ENCODE measurements around the gene PHETA2. TPM values are rescaled to one million over a fixed set of nuclear protein-coding genes. Genes with fewer than 3 reads are reported as not detected.
"Not testable (repeated sequence)": the region's sequence is repeated elsewhere in the genome, so short reads cannot be mapped to it uniquely, and the experiment has no call there.

The PHETA2 gene
- polyA plus RNA-seq, 1 donor, result 17.9 TPM

DNA sequence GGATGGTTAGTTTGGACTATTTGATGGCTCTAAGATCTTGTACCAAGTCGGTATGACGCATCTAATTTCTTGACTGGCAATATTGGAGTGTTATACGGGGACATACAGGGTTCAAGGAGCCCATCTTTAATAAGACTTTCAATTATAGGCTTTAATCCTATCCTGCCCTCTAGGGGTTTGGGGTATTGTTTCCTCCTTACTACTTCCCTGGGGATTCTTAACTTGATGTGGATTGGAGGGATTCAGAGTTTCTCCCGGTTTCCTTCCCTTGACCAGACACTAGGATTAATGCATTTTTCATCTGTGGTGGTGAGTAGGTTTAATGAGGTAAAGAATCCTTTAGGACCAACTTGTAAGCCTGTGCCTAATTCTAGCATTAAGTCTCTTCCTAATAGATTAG is 37.8 kb downstream of the PHETA2 start:
- DNase-seq, result no peak

DNA sequence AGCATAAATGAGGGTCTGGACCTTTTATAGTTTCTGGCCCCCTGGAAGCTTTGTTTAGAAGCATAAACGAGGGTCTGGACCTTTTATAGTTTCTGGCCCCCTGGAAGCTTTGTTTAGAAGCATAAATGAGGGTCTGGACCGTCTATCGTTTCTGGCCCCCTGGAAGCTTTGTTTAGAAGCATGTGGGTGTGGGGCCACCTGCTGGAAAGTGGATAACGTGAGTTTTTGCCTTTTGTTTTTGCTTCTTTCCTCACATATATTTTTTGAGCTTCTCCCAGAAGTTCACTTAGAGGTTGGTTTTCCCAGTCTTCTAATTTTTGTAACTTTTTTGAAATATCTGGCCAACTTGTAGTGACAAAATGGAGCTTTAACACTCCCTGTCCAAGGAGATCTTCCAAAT is 38.7 kb downstream of the PHETA2 start:
- DNase-seq, result not testable (repeated sequence)

DNA sequence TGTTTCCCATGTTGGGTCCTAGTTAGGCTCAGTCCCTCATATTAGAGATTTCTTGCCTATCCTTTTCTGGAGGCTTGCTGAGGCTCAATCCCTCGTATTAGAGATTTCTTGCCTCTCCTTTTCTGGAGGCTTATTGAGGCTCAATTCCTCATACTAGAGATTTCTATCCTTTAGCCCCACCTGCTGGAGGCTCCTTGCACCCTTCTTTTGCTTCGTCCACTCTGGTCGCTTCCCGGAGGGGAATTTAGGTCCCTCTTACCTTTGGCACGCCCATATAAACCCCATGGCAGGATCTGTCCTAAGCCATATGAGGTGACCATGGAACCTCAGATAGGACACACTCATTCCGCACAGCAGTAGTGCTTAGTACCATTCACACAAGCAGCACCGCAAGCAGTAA is 40.7 kb downstream of the PHETA2 start:
- DNase-seq, result no peak

DNA sequence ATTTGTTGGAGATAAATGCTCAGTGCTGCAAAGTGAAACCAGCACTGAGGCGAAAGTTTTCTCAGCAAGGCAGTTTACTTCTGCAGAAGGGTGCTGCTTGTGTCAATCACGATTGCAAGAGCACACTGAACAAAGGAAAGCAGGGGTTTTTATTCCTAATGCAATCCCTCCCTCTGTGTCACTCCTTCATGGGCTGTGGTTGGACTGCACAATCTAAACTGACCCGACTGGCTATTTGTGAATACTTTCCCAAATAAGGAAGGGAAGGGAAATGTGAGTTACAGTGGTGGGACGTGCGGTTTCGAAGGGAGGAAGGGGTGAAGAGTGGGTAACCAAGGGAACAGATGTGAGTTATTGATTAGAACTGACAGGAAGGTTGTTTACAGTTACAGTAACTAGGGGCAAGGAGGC is 41.4 kb downstream of the PHETA2 start:
- not testable (repeated sequence) for DNase-seq

DNA sequence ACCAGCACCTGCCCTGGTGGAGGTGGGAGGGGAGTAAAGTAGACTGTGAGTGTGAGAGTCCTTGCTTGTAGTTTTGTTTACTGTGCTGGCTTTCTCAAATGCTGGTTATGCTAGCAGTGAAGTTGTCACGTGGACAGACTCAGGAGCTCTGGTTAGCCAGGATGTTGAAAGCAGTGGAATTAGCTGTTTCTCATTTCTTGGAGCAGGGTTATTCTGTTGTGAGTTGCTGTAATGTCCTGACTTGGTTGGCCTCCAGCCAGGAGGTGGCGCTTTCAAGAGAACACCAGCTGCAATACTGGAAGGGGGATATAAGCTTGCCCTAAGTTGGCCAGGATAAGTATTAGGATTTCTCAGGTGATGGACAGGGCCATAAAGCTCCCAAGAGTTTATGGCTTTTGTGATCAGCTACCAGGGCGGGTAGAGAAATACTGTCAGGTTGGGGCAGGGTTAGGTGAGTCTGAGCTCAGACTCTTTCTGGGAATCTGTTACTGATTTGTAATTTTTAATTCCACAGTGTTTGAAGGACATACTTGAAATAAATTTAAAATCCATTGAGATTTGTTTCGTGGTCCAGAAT is 42.9 kb downstream of the PHETA2 start:
- DNase-seq, result no peak

DNA sequence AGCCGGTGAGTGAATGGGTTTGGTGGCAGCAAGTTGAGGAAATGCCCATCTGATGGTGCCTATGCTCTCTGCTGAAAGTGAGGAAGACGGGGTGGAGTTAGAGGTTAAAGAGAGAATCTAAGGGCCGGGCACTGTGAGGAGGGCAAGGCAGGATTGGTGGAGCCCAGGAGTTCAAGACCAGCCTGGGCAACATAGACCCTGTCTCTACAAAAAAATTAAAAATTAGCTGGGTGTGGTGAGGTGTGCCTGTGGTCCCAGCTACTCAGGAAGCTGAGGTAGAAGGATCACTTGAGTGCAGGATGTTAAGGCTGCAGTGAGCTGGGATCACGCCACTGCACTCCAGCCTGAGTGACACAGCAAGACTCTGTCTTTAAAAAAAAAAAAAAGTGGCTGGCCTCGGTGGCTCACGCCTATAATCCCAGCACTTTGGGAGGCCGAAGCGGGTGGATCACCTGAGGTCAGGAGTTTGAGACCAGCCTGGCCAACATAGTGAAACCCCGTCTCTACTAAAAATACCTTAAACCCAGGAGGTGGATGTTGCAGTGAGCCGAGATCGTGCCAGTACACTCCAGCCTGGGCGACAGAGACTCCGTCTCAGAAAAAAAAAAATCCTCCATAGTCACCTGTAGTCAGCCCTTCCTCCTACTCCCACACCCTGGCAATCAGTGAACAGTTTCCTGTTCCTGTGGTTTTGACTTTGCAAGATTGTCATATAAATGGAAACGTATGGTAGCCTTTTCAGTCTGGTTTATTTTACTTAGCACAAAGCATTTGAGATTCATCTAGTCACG is 46.4 kb downstream of the PHETA2 start:
- DNase-seq, result not testable (repeated sequence)

DNA sequence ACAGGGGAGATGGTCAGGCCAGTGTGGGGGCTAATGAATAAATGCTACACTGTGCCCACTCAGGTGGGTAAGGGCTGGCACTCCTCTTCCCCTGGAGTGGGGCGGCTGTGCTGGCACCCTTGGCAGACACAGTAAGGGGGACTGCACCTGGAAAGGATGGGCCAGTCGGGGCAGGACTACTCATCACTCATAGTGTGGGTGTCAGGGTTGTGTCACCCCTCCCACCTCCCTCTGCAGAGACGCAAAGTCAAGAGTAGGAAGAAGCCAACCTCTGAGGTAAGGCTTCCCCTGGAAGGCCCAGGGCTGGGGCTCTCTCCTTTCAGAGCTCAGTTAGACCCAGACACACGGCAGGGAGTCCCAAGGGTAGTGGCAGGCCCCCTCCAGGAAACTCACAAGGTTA is 49.5 kb downstream of the PHETA2 start:
- not testable (repeated sequence) for DNase-seq

DNA sequence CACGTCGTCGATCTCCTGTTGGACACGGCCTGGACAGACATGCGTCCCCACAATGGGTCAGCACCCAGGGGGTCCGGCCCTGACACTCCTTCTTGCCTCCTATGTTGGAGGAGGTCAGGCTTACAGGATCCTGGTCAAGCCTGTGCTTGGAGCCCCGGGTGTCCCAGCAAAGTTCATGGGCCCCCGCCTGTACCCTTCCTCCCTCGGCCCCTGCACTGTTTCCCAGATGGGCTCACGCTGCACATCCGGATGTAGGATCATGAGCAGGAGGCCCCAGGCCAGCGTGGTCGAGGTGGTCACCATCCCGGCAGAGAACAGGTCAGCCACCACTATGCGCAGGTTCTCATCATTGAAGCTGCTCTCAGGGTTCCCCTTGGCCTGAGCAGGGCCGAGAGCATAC is 53.6 kb downstream of the PHETA2 start:
- DNase-seq, result no peak

DNA sequence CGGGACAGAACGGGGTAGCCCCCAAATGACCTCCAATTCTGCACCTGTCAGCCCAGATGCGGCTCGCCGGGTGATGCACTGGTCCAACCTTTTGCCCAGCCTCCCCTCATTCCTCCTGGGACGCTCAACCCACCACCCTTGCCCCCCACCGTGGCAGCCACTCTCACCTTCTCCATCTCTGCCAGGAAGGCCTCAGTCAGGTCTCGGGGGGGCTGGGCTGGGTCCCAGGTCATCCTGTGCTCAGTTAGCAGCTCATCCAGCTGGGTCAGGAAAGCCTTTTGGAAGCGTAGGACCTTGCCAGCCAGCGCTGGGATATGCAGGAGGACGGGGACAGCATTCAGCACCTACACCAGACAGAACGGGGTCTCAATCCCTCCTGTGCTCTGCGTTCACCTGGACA is 54.0 kb downstream of the PHETA2 start:
- DNase-seq, result not testable (repeated sequence)

Other genes starting within 250 kb of the PHETA2 start
- 83.4 TPM for gene SREBF2, start 241.1 kb upstream of the PHETA2 start, polyA plus RNA-seq (ENCODE audit: insufficient read length)
- 1.1 TPM for gene SHISA8, start 159.2 kb upstream of the PHETA2 start, polyA plus RNA-seq (ENCODE audit: insufficient read length)
- 1.5 TPM for gene TNFRSF13C, start 147.4 kb upstream of the PHETA2 start, polyA plus RNA-seq (ENCODE audit: insufficient read length)
- gene CENPM, start 127.1 kb upstream of the PHETA2 start, polyA plus RNA-seq (ENCODE audit: insufficient read length), result 5.6 TPM
- gene SEPTIN3, start 104.8 kb upstream of the PHETA2 start, polyA plus RNA-seq (ENCODE audit: insufficient read length), result 0.63 TPM
- 1.1 TPM for gene WBP2NL, start 75.5 kb upstream of the PHETA2 start, polyA plus RNA-seq (ENCODE audit: insufficient read length)
- gene NAGA, start 3.4 kb upstream of the PHETA2 start, polyA plus RNA-seq (ENCODE audit: insufficient read length), result 19.9 TPM
- 75.1 TPM for gene SMDT1, start 5.5 kb downstream of the PHETA2 start, polyA plus RNA-seq (ENCODE audit: insufficient read length)
- gene NDUFA6, start 16.5 kb downstream of the PHETA2 start, polyA plus RNA-seq (ENCODE audit: insufficient read length), result 75.3 TPM
- gene CYP2D6, start 56.6 kb downstream of the PHETA2 start, polyA plus RNA-seq (ENCODE audit: insufficient read length), result 1.4 TPM
- gene TCF20, start 196.4 kb downstream of the PHETA2 start, polyA plus RNA-seq (ENCODE audit: insufficient read length), result 10.3 TPM

All from hindlimb muscle (tissue), 1 donor.